ENCODE measurements around the gene MAIP1.

GRCh38 chr2:199975273-199975895 is 20.0 kb downstream of the MAIP1 start:
- TF ChIP-seq CHD4 (IDR thresholded peaks at IDR 0.05; ENCODE audit: borderline replicate concordance) (no peak), CHD2 (IDR thresholded peaks at IDR 0.05; ENCODE audit: low read length, partially characterized antibody) (no peak), PBX3 (IDR thresholded peaks at IDR 0.05) (no peak), CTCF (IDR thresholded peaks at IDR 0.05) (no peak), HOXB13 (CRISPR knock-in tag; IDR thresholded peaks at IDR 0.05; ENCODE audit: low read depth) (no peak), SMC3 (IDR thresholded peaks at IDR 0.05) (no peak), NPAS2 (CRISPR knock-in tag; IDR thresholded peaks at IDR 0.05; ENCODE audit: borderline replicate concordance) (no peak), REST (IDR thresholded peaks at IDR 0.05) (no peak)

All from A549 (cell line).